Endothelial cell (in vitro differentiated cells): ENCODE results near the gene CNNM2. TPM values are rescaled to one million over a fixed set of nuclear protein-coding genes. Genes with fewer than 3 reads are reported as not detected.
"Not testable (repeated sequence)": the region's sequence is repeated elsewhere in the genome, so short reads cannot be mapped to it uniquely, and the experiment has no call there.

ENCODE experiments used
- DNase-seq: peaks from one replicate; pipeline ENCODE4 v3.0.0; 2021; ENCODE audit warnings: low spot score
- H3K27ac Mint-ChIP-seq: one replicate; pipeline ENCODE4 v1.8.0; 2021; ENCODE audit warnings: mixed read lengths, inconsistent platforms; ENCODE audit not compliant: unreplicated experiment
- H3K27me3 Mint-ChIP-seq: one replicate; pipeline ENCODE4 v1.8.0; 2021; ENCODE audit warnings: mild to moderate bottlenecking, moderate library complexity, mixed read lengths, inconsistent platforms; ENCODE audit not compliant: unreplicated experiment
- H3K36me3 Mint-ChIP-seq: one replicate; pipeline ENCODE4 v1.8.0; 2021; ENCODE audit warnings: mild to moderate bottlenecking, low read depth, mixed read lengths, inconsistent platforms; ENCODE audit not compliant: unreplicated experiment
- H3K4me1 Mint-ChIP-seq: one replicate; pipeline ENCODE4 v1.8.0; 2021; ENCODE audit warnings: mild to moderate bottlenecking, mixed read lengths, inconsistent platforms; ENCODE audit not compliant: unreplicated experiment
- H3K4me3 Mint-ChIP-seq: one replicate; pipeline ENCODE4 v1.8.0; 2021; ENCODE audit warnings: mild to moderate bottlenecking, mixed read lengths, inconsistent platforms; ENCODE audit not compliant: unreplicated experiment
- H3K9me3 Mint-ChIP-seq: one replicate; pipeline ENCODE4 v1.8.0; 2021; ENCODE audit warnings: mixed read lengths, inconsistent platforms; ENCODE audit not compliant: unreplicated experiment
- total RNA-seq: library from RNA; stranded (reverse); fragmentation: NEBNext Ultra II Directional; extraction: Animal tissue kit (Norgen Biotek cat#: 25700); gene quantifications from one replicate; pipeline ENCODE4 v1.2.1, GENCODE V29; 2021; ENCODE audit not compliant: unreplicated experiment
- TF ChIP-seq, protein P1 (sequence below): fragments of 200-600 bp; sonication (generic); IDR thresholded peaks from one replicate; pipeline ENCODE4 v1.5.0; 2021; ENCODE audit warnings: antibody characterized with exemption; ENCODE audit not compliant: unreplicated experiment

The CNNM2 gene
- total RNA-seq, 1 donor from 2014 or later = 4.6 TPM

DNA sequence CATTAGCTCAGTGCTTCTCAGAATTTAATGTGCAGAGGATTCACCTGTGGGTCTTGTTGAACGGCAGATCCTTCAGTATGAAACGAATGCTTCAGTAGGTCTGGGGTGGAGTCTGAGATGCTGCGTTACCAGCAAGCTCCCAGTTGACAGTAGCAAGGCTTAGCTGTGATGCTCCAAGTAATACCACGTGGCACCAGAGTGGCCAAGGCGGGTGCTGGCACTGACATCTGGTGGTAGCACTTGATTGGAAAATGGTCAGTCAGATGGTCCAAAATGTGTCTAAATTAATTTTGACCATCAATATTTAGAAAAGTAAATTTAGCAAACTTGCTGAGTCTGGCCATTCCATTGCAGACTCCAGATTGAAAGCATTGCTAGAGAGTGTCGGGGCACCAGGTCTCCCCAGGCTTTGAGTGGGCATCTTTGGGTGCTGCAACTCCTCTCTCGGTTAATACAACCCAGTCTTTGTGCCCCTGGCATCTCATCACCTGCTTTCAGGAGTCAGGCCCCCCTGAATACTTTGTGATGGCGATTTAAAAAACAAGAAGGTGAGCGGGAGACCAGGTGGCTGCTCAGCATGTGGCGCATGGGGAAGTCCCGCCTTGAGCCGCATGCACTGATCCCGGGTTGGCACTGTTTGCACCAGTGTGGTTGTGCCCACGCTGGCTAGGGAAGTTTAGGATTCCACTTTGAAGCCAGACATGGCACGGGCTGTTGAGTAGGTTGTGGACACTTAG, 144.9 kb downstream of the CNNM2 start:
- DNase-seq = no peak
- H3K4me1 Mint-ChIP-seq = no peaks in the 10 kb centered on the region
- no peaks in the 10 kb centered on the region for H3K9me3 Mint-ChIP-seq
- TF ChIP-seq, protein P1, sequence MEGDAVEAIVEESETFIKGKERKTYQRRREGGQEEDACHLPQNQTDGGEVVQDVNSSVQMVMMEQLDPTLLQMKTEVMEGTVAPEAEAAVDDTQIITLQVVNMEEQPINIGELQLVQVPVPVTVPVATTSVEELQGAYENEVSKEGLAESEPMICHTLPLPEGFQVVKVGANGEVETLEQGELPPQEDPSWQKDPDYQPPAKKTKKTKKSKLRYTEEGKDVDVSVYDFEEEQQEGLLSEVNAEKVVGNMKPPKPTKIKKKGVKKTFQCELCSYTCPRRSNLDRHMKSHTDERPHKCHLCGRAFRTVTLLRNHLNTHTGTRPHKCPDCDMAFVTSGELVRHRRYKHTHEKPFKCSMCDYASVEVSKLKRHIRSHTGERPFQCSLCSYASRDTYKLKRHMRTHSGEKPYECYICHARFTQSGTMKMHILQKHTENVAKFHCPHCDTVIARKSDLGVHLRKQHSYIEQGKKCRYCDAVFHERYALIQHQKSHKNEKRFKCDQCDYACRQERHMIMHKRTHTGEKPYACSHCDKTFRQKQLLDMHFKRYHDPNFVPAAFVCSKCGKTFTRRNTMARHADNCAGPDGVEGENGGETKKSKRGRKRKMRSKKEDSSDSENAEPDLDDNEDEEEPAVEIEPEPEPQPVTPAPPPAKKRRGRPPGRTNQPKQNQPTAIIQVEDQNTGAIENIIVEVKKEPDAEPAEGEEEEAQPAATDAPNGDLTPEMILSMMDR = peak; percentile 19
- no peak overlapping the region for H3K27ac Mint-ChIP-seq
- H3K27me3 Mint-ChIP-seq = peaks cover 1% of the 10 kb centered on the region
- H3K36me3 Mint-ChIP-seq = no peaks in the 10 kb centered on the region
- no peak overlapping the region for H3K4me3 Mint-ChIP-seq

DNA sequence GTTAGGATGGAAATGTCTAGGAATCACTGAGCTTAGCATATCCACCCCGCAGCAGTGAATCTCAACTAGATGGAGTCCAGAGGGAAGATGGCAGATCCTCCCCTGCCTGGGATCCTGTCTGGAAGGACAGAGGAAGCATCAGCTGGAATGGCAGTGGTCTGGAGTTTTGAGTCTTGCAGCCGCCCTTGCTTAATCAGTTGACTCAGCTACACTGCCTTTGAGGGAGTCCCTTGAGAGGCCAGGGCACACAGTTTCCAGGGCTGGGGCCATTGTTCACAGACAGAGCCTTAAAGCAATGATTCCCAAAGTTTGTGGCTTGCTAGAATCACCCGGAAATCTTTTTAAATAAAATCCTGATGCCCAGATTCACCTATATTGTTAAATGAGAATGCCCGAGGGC, 146.9 kb downstream of the CNNM2 start:
- no peaks in the 10 kb centered on the region for H3K4me1 Mint-ChIP-seq
- H3K4me3 Mint-ChIP-seq = no peak overlapping the region

DNA sequence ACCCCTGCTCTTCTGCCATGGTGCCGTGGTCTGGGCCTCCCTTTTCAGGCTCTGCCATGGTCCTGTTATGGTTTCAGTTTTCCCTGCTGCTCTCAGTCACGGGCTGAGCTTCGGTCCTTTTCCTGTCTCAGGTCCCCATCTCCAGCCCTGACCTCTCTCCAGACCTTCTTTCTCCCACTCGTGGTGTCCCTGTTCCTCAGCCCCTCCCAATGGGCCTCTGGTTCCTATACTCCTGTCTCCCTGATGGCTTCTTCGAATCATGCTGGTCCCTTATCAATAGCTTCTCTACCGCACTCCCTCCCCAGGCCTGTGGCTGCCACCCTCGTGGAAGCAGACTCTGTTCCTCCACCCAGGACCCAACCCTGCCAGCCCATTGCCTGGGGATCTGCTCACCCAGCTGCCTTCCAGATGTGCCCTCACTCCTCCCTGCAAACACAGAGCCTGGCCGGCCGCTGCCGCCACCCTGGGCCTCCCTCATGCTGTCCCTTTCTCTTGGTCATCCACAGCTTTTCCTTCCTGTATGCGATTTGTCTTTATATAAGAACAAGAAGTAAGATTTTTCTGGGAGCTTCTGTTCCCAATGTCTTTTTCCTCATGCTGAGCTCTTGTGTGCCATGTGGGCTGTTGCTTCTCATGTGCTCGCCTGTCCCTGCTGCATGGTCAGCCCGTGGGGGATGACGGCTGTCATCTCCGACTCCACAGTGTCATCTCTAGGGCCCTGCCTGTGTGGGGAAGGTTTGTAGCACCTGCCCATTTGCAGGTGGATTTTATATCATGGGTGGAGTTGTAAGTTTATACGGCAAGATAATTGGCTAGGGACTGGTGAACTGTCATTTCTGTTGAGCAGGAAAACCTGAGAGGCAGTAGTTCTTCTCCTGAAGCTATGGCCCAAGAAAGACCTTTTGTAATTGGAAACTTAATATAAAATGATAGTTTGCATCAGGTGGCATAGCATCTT, 148.3 kb downstream of the CNNM2 start:
- H3K9me3 Mint-ChIP-seq = no peaks in the 10 kb centered on the region
- no peak overlapping the region for H3K27ac Mint-ChIP-seq
- no peaks in the 10 kb centered on the region for H3K36me3 Mint-ChIP-seq
- TF ChIP-seq, protein P1 = no peak
- peaks cover 4% of the 10 kb centered on the region for H3K27me3 Mint-ChIP-seq
- H3K4me1 Mint-ChIP-seq = no peaks in the 10 kb centered on the region
- H3K4me3 Mint-ChIP-seq = no peak overlapping the region
- DNase-seq = no peak

More for the DNA sequence above, 146.9 kb downstream of the CNNM2 start:
- Mint-ChIP-seq H3K27ac (no peak overlapping the region), H3K36me3 (no peaks in the 10 kb centered on the region), H3K27me3 (peaks cover 1% of the 10 kb centered on the region), H3K9me3 (no peaks in the 10 kb centered on the region)
- no peak for DNase-seq
- TF ChIP-seq, protein P1 = no peak

DNA sequence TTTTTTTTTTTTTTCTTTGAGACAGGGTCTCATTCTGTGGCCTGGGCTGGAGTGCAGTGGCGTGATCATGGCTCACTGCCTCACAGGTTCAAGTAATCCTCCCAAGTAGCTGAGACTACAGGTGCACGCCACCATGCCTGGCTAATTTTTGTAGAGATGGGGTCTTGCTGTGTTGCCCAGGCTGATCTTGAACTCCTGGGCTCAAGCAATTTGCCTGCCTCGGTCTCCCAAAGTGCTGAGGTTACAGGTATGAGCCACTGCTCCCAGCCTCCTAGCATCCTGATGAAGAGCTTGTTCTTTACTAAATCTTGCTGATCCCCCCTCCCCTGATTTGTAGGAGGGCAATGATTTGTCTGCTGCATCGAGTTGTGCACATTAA, 149.0 kb downstream of the CNNM2 start:
- not testable (repeated sequence) for H3K27ac Mint-ChIP-seq, DNase-seq, H3K4me3 Mint-ChIP-seq, H3K36me3 Mint-ChIP-seq, H3K9me3 Mint-ChIP-seq, H3K4me1 Mint-ChIP-seq, H3K27me3 Mint-ChIP-seq

DNA sequence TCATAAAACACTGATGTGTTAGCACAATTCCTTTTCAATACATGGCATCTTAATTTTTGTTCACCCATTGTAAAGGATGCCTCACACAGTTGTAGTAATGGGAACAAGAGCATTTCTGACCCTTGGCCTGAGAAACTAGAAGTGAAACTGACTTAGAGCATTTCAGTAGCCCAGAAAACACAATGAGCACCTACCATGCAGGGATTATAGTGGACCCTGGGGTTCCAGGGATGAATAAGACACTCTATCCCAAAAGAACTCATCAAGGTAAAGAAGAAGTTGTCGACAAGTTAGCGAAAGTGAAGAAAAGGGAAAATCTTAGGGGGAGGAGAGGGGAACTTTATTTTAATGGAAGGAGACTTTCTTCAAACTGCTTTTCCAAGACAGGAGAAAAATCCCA, 149.4 kb downstream of the CNNM2 start:
- Mint-ChIP-seq H3K27me3 (peaks cover 4% of the 10 kb centered on the region), H3K9me3 (no peaks in the 10 kb centered on the region), H3K36me3 (no peaks in the 10 kb centered on the region), H3K4me1 (no peaks in the 10 kb centered on the region), H3K27ac (no peak overlapping the region), H3K4me3 (no peak overlapping the region)
- no peak for DNase-seq
- TF ChIP-seq, protein P1 = no peak
